Thyroid gland (tissue), 4 donors: ENCODE measurements around the gene USP1. TPM values are rescaled to one million over a fixed set of nuclear protein-coding genes. Genes with fewer than 3 reads are reported as not detected.

ENCODE experiments used
- DNase-seq, 2 donors: peaks; one replicate each; pipeline ENCODE4 v3.0.0-alpha.2; 2019
- H3K27ac ChIP-seq, 3 donors: fragments of 200-600 bp; sonication (generic); 1 replicate in 2 of 3; 2 replicates in 1 of 3; pipeline ENCODE4 v1.5.1; 2016 to 2019; ENCODE audit warnings: mild to moderate bottlenecking in 1 of 3, moderate library complexity in 1 of 3
- H3K27me3 ChIP-seq: fragments of 200-600 bp; sonication (generic); one replicate; pipeline ENCODE4 v1.5.1; 2019
- H3K36me3 ChIP-seq, 2 donors: fragments of 200-600 bp; sonication (generic); one replicate each; pipeline ENCODE4 v1.5.1; 2016 to 2019
- H3K4me1 ChIP-seq, 2 donors: fragments of 200-600 bp; sonication (generic); one replicate each; pipeline ENCODE4 v1.5.1; 2017 to 2019
- H3K4me3 ChIP-seq, 3 donors: fragments of 200-600 bp; sonication (generic); replicated peaks in 1 of 3; 1 replicate in 2 of 3; 2 replicates in 1 of 3; pipeline ENCODE4 v1.5.1; 2016; ENCODE audit warnings: mild to moderate bottlenecking in 1 of 3
- H3K9me3 ChIP-seq: fragments of 200-600 bp; sonication (generic); one replicate; pipeline ENCODE4 v1.5.1; 2017
- CTCF ChIP-seq, 6 experiments: fragments of 200-600 bp in 3 of 6; fragments of 450-650 bp in 3 of 6; sonication (generic) in 3 of 6; IDR thresholded peaks; one replicate each; pipeline ENCODE4 v1.5.1; 2016 to 2019; ENCODE audit warnings: antibody characterized with exemption in 6 of 6, mild to moderate bottlenecking in 2 of 6, inconsistent platforms in 1 of 6, moderate library complexity in 1 of 6
- POLR2A ChIP-seq, 2 donors: fragments of 450-650 bp; IDR thresholded peaks; one replicate each; pipeline ENCODE4 v1.6.1; 2017; ENCODE audit warnings: antibody characterized with exemption in 2 of 2, mild to moderate bottlenecking in 2 of 2, moderate library complexity in 1 of 2
- WGBS, 2 donors: methylation state at CpG; one replicate each; pipeline ENCODE4 v1.1.5; 2017; 5-methylcytosine and 5-hydroxymethylcytosine counted together
- intact Hi-C: fragments of 100-400 bp; cut with DNase I; formaldehyde crosslinking; loops from one replicate; pipeline ENCODE4 v1.15.1; 2023
- total RNA-seq, 4 donors: library from RNA; depleted of rRNA; stranded (reverse); fragments of >200 nt; gene quantifications; one replicate each; pipeline ENCODE4 v1.2.3, GENCODE V29; 2016

USP1 gene
- total RNA-seq, 4 donors from 2014 or later, result 27.4 to 33.0 (median 30.9) TPM

DNA sequence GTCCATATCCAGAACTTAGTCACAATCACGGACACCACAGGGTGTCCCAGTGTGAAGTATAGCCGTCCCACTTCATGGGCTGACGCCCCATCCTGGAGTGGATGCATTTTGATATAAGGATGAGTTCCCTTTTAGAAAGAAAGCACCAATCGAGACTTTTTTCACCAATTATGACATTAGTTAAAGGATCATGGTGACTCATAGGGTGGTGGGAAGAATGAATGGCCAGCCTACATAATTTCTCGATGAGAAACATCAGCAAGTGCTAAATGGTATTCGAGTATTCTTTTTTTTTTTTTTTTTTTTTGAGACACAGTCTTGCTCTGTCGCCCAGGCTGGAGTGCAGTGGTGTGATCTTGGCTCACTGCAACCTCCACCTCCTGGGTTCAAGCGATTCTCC lies 38.5 kb upstream of the USP1 start:
- Histone ChIP-seq H3K27me3 (no peaks in the 10 kb centered on the region), H3K9me3 (no peaks in the 10 kb centered on the region), H3K27ac (no peak overlapping the region), H3K4me3 (no peak overlapping the region), H3K36me3 (no peaks in the 10 kb centered on the region), H3K4me1 (no peaks in the 10 kb centered on the region)
- intact Hi-C loops, result no loop called here
- no peak for DNase-seq
- 90 to 93% methylated on average over 8 of the region's 8 CpGs for WGBS, 2 donors
- TF ChIP-seq CTCF (IDR thresholded peaks at IDR 0.05) (no peak), POLR2A (IDR thresholded peaks at IDR 0.05) (no peak)

- Histone ChIP-seq H3K4me3 (no peak overlapping the region), H3K9me3 (no peaks in the 10 kb centered on the region), H3K27ac (no peak overlapping the region), H3K27me3 (no peaks in the 10 kb centered on the region), H3K36me3 (no peaks in the 10 kb centered on the region), H3K4me1 (no peaks in the 10 kb centered on the region)
- WGBS, 2 donors, result 89 to 96% methylated on average over 5 of the region's 5 CpGs
- TF ChIP-seq POLR2A (IDR thresholded peaks at IDR 0.05) (no peak), CTCF (IDR thresholded peaks at IDR 0.05) (no peak)
- intact Hi-C loops, result no loop called here
- DNase-seq, result no peak
These were observed 35.7 kb upstream of the USP1 start for GRCh38 chr1:62401034-62401760.

DNA sequence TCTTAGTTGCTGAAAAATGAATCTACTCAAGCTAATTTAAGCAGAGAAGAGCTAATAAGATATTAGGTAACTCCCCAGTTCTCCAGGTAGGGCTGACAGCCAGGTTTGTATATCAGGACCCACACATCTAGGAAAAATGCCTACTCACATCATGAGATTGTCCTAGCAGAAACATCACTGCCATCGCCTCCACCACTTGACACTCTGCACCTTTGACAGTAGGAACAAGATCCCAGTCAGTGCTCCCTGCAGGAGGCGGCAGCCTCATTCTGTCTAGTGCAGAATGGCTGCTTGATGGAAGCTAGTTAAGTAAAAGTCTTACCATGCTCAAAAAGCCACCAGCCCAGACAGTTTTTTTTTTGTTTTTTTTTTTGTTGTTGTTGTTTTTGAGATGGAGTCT lies 31.6 kb upstream of the USP1 start:
- H3K27ac ChIP-seq, result no peak overlapping the region
- no peaks in the 10 kb centered on the region for H3K9me3 ChIP-seq
- H3K4me1 ChIP-seq, result no peaks in the 10 kb centered on the region
- TF ChIP-seq CTCF (IDR thresholded peaks at IDR 0.05) (no peak), POLR2A (IDR thresholded peaks at IDR 0.05) (no peak)
- WGBS, 2 donors, result 88 to 97% methylated on average over 2 of the region's 2 CpGs
- no peaks in the 10 kb centered on the region for H3K27me3 ChIP-seq
- H3K36me3 ChIP-seq, result no peaks in the 10 kb centered on the region
- no peak overlapping the region for H3K4me3 ChIP-seq
- intact Hi-C loops, result no loop called here
- no peak for DNase-seq

- H3K4me1 ChIP-seq, result no peaks in the 10 kb centered on the region
These were observed 30.3 kb upstream of the USP1 start for GRCh38 chr1:62406576-62406975.

More at GRCh38 chr1:62406576-62406975, 30.3 kb upstream of the USP1 start:
- H3K9me3 ChIP-seq, result no peaks in the 10 kb centered on the region
- no peak for DNase-seq
- TF ChIP-seq CTCF (IDR thresholded peaks at IDR 0.05) (no peak), POLR2A (IDR thresholded peaks at IDR 0.05) (no peak)
- H3K4me3 ChIP-seq, result no peak overlapping the region
- intact Hi-C loops, result loop anchor here (2.0 kb wide), 1 partner anchor 230 kb away; no protein-coding TSS in a partner anchor
- 76 to 82% methylated on average over 3 of the region's 3 CpGs for WGBS, 2 donors
- H3K36me3 ChIP-seq, result no peaks in the 10 kb centered on the region
- no peaks in the 10 kb centered on the region for H3K27me3 ChIP-seq
- H3K27ac ChIP-seq, result no peak overlapping the region
